ENCODE data around the gene RIC8A. TPM values are rescaled to one million over a fixed set of nuclear protein-coding genes. Genes with fewer than 3 reads are reported as not detected.
A peak's percentile ranks its signal among the peaks of the same experiment; 100 is the strongest.

Gene RIC8A
- total and polyA plus RNA-seq, 2 of the 13 experiments (the other 11 are each of a cell fraction or from before 2014, with no cell fraction given), result 62.1 to 63.8 TPM

DNA sequence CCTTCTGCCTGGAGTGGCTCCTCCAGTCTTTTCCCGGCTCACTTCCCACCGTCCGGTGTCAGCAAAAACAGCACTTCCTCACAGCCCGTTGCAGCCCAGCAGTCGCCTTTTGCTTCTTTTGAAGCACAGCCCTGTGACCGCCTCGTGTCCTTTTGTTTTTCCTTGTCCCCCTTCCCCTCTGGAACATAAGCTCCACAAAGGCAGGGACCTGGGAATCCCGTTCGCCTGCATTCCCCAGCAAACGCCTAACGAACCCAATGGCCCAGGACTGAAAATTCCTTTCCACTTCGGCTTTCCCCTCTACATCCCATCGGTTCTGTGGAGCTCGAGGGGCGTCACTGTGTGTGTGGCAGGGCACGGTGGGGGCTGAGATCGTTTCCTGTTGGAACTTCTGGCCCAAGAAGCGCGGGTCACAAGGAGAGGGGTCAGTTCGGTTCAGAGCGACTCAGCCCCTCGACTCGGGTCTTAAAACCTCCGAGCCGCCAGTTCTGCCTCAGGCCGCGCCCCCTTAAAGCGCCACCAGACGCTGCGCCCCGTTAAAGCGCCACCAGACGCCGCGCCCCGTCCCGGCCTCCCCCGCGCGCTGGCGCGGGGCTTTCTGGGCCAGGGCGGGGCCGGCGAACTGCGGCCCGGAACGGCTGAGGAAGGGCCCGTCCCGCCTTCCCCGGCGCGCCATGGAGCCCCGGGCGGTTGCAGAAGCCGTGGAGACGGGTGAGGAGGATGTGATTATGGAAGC lies 841 bp downstream of the RIC8A start (continued):
- TF ChIP-seq GABPB1 (CRISPR knock-in tag; IDR thresholded peaks at IDR 0.05) (peak; percentile 80), SMARCC2 (IDR thresholded peaks at IDR 0.05) (no peak), ZNF543 (CRISPR knock-in tag; IDR thresholded peaks at IDR 0.05) (no peak), ZUFSP (CRISPR knock-in tag; IDR thresholded peaks at IDR 0.05; ENCODE audit: borderline replicate concordance) (no peak), ZBTB4 (CRISPR knock-in tag; IDR thresholded peaks at IDR 0.05; ENCODE audit: borderline replicate concordance) (no peak), MXI1 (IDR thresholded peaks at IDR 0.05; ENCODE audit: borderline replicate concordance, low read depth, low read length) (peak; percentile 52; the same call in 2 of the 3 replicates), RCOR2 (CRISPR knock-in tag; IDR thresholded peaks at IDR 0.05) (no peak), ZNF496 (CRISPR knock-in tag; IDR thresholded peaks at IDR 0.05; ENCODE audit: insufficient replicate concordance) (no peak), ZNF143 (CRISPR knock-in tag; IDR thresholded peaks at IDR 0.05) (peak; percentile 88), NFRKB (IDR thresholded peaks at IDR 0.05) (no peak)
- TF ChIP-seq, protein P1, sequence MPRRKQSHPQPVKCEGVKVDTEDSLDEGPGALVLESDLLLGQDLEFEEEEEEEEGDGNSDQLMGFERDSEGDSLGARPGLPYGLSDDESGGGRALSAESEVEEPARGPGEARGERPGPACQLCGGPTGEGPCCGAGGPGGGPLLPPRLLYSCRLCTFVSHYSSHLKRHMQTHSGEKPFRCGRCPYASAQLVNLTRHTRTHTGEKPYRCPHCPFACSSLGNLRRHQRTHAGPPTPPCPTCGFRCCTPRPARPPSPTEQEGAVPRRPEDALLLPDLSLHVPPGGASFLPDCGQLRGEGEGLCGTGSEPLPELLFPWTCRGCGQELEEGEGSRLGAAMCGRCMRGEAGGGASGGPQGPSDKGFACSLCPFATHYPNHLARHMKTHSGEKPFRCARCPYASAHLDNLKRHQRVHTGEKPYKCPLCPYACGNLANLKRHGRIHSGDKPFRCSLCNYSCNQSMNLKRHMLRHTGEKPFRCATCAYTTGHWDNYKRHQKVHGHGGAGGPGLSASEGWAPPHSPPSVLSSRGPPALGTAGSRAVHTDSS (CRISPR knock-in tag; conservative IDR thresholded peaks at IDR 0.05), result no peak
- TF ChIP-seq, protein P2, sequence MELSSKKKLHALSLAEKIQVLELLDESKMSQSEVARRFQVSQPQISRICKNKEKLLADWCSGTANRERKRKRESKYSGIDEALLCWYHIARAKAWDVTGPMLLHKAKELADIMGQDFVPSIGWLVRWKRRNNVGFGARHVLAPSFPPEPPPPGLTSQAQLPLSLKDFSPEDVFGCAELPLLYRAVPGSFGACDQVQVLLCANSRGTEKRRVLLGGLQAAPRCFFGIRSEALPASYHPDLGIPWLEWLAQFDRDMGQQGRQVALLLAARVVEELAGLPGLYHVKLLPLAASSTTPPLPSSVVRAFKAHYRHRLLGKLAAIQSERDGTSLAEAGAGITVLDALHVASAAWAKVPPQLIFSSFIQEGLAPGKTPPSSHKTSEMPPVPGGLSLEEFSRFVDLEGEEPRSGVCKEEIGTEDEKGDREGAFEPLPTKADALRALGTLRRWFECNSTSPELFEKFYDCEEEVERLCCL (CRISPR knock-in tag; IDR thresholded peaks at IDR 0.05; ENCODE audit: borderline replicate concordance), result no peak
- TF ChIP-seq, protein P3, sequence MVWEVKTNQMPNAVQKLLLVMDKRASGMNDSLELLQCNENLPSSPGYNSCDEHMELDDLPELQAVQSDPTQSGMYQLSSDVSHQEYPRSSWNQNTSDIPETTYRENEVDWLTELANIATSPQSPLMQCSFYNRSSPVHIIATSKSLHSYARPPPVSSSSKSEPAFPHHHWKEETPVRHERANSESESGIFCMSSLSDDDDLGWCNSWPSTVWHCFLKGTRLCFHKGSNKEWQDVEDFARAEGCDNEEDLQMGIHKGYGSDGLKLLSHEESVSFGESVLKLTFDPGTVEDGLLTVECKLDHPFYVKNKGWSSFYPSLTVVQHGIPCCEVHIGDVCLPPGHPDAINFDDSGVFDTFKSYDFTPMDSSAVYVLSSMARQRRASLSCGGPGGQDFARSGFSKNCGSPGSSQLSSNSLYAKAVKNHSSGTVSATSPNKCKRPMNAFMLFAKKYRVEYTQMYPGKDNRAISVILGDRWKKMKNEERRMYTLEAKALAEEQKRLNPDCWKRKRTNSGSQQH (CRISPR knock-in tag; IDR thresholded peaks at IDR 0.05; ENCODE audit: low read depth), result peak; percentile 72; the same call in 1 of the 2 replicates
- TF ChIP-seq, protein P4, sequence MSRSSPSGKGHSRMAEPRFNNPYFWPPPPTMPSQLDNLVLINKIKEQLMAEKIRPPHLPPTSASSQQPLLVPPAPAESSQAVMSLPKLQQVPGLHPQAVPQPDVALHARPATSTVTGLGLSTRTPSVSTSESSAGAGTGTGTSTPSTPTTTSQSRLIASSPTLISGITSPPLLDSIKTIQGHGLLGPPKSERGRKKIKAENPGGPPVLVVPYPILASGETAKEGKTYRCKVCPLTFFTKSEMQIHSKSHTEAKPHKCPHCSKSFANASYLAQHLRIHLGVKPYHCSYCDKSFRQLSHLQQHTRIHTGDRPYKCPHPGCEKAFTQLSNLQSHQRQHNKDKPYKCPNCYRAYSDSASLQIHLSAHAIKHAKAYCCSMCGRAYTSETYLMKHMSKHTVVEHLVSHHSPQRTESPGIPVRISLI (CRISPR knock-in tag; IDR thresholded peaks at IDR 0.05; ENCODE audit: borderline replicate concordance), result no peak
- TF ChIP-seq, protein P5, sequence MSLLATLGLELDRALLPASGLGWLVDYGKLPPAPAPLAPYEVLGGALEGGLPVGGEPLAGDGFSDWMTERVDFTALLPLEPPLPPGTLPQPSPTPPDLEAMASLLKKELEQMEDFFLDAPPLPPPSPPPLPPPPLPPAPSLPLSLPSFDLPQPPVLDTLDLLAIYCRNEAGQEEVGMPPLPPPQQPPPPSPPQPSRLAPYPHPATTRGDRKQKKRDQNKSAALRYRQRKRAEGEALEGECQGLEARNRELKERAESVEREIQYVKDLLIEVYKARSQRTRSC (CRISPR knock-in tag; IDR thresholded peaks at IDR 0.05; ENCODE audit: low read depth), result no peak
